ENCODE results near the gene TNFRSF4.

The TNFRSF4 gene

GRCh38 chr1:1245178-1245816 lies 31.3 kb upstream of the TNFRSF4 start:
- no peak for DNase-seq

GRCh38 chr1:1244192-1244811 lies 30.3 kb upstream of the TNFRSF4 start:
- no peak for DNase-seq

DNA sequence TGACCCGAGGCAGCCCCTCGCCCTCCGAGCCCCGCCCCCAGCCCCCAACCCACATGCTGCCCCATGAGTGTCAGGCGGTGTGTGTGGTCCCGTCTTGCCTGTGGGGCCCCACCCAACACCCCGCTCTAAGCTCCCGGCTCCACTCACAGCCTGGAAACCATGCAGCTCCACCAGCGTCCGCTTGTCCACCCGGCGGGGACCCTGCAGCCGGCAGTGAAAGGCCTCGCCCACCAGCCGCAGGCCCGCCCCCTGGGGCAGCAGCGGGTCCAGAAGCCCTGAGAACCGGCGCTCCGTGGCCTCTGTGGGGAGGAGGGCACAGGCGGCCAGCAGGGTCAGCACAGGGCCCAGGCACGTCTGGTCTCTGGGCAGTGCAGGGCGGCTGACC lies 29.8 kb upstream of the TNFRSF4 start:
- no peak for DNase-seq

GRCh38 chr1:1243266-1243660 lies 29.3 kb upstream of the TNFRSF4 start:
- no peak for DNase-seq

DNA sequence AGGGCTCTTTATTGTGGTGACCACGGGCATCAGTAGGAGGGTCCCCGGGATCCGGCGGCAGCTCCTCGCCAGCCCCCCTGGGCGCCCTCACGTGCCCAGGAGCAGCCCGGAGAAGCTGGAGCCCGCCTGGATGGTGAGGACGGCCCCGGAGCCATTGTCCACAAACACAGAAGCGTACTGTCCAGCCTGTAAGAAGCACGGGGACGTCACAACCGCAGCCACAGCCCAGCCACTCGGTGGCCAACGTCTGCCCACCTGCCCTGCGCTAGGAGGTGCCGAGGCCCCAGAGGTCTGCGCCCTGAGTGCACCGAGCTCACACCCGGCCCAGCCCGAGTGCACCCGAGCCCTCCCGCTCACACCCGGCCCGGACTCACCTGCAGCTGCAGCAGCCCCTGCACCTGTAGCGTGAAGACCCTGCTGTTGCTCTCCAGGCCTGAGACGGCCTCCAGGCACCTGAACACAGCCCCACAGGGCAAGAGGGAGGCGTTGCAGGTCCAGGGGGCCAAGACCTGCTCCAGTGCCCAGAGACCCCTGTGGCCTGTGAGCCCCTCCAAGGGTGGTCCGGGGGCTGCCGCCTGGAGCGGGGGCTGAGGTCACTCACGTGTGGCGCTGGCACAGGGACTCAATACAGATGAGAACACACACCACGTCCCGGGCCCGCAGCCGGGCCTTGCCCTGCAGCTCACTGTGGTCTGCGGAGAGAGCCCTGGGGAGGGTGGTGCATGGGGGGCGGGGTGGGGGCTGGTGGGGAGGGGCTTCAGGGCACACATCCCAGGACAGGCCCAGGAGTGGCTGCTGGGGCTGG lies 28.7 kb upstream of the TNFRSF4 start:
- no peak for DNase-seq

DNA sequence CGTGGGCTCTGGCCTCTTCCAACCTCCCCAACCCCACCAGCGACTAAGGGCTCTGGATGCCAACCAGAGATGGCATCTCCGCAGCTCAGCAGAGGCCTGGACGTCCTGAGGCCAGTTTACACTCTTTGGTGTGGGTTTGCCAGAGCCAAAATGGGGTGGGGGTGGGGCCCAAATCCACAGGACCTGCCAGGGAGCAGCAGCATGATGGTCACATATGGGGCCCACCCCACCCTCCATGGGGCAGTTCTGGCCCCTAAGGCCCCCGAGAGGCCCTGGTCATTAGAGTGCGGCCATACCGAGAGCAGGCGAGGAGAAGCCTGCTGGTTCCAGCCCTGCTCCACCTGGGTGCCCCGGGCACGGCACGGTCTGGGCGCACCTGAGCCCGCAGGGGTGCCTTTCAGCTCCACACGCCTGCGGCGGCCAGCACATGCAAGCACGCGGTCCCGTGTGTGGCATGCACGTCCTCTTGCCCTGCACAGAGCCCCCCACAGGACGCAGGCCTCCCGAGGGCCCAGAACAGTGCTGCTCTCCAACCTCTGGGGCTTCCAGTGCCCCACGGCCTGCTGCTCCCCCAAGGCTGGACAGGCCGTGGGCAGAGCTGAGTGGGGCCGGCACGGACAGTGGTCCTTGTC lies 27.8 kb upstream of the TNFRSF4 start:
- no peak for DNase-seq

GRCh38 chr1:1240822-1241587 lies 27.1 kb upstream of the TNFRSF4 start:
- DNase-seq = no peak

DNA sequence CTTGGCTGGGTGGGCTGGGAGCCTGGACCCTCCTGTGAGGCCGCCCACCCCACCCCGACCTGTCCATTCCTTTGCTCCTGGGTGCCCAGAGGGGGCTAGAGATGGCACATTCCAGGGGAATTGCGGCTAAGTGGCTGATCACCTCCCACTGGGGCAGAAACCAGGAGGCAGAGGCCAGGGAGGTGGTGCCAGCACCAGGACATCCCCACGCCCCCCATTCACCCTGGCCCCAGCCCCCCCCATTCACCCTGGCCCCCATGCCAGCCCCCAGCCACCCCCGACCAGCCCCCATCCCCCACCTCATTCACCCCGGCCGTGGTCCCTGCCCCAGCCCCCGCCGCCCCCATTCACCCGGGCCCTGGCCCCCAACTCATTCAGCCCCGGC lies 26.4 kb upstream of the TNFRSF4 start:
- DNase-seq = no peak

- no peak for DNase-seq
Measured at GRCh38 chr1:1239614-1240347, 25.8 kb upstream of the TNFRSF4 start.

DNA sequence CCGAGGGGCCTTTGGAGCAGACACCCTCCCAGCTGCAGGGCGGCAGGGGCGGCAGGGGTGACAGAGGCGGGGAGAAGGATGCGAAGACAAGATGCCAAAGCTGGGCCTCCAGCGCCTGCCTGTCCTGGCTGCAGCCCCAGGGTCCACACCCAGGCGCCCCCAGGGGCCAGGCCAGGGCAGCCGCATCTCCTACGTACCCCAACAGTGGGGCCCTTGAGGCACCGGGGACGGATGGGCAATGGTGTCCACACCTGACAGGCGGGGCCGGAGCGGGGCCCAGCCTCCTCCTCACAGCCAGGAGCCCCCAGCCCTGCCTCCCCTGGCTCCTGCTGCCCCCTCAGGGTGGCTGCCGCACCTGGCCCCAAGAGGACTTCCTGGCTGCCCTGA lies 25.3 kb upstream of the TNFRSF4 start:
- DNase-seq = no peak

- no peak for DNase-seq
Measured at GRCh38 chr1:1238702-1239178, 24.8 kb upstream of the TNFRSF4 start.

DNA sequence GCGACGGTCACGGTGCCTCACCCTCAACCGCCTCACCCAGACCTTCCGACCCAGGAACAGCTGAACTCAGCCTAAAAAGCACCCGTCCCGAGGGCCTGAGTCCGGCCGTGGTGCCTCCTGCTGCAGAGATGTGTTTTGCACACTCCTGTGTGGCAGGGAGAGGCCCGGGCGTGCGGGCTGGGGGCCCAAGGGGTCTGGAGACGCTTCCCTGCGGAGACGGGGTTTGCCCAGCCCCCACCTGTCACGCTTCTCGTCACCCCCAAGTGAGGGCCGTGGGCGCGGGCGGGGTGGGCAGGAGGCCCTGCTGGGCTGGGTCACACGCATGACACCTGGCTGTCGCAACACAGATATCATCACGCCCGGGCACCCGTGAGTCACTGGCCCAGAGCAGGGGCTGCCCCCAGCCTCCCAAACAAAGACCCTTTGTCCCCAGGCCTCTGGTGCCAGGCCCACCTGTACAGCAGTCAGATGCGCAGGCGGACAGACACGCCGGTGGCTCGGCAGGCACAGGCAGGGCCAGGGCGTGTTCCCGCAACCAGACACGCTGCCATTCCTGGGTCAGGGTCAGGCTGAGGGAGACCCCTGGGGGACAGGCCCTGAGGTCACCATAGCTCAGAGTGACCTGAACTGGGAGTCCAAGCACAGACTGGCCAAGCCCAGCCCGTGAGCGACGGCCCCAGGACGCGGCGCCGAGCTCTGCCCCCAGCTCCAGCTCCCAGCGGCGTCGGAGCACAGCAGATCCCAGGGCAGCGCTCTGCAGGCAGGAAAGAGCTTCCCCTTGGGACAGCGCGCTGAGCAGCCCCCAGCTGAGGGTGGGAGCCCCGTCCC lies 24.1 kb upstream of the TNFRSF4 start:
- no peak for DNase-seq

DNA sequence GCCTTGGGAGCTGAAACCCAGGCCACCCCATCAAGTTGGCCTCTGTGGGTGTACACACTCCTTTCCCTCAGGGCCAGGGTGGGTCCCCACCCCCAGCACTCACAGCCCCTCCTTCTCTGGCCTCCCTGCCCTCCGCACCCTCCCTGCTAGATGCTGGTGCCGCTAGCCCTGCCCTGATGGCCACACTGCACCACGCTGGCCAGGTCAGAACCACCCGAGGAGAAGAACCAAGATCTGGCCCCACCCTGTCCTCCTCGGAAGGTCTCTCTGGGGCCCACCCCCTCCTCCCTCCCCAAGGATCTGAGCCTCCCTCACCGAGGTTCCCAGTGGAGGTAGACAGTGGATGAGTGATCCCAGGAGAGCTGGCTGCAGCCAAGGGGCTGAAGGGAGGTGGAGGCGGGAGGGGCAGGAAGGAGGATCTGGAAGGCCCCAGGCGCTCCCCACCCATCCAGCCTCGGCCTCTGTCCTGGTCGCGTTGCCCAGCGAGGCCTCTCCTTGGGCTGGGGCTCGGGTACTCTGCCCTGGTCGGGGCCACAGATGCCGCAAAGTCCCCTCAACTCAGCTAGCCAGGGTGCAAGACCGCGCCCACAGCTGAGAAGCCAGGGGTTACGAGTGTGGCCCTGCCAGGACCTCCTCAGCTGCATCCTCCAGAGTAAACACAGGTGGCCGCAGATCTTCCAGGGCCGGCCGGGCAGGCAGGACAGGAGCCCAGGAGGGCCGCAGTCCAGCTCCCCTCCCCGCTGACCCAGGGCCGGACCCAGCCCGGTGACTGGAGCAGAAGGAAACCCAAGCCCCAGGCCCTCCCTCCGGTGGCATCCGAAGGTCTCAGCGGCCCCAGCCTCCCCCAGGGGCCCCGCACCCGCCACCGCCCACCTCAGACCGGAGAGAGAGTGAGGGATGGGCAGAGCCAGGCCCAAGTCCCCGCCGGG lies 23.3 kb upstream of the TNFRSF4 start:
- DNase-seq = no peak

GRCh38 chr1:1236176-1236763 lies 22.3 kb upstream of the TNFRSF4 start:
- DNase-seq = no peak

GRCh38 chr1:1235016-1235744 lies 21.2 kb upstream of the TNFRSF4 start:
- no peak for DNase-seq

DNA sequence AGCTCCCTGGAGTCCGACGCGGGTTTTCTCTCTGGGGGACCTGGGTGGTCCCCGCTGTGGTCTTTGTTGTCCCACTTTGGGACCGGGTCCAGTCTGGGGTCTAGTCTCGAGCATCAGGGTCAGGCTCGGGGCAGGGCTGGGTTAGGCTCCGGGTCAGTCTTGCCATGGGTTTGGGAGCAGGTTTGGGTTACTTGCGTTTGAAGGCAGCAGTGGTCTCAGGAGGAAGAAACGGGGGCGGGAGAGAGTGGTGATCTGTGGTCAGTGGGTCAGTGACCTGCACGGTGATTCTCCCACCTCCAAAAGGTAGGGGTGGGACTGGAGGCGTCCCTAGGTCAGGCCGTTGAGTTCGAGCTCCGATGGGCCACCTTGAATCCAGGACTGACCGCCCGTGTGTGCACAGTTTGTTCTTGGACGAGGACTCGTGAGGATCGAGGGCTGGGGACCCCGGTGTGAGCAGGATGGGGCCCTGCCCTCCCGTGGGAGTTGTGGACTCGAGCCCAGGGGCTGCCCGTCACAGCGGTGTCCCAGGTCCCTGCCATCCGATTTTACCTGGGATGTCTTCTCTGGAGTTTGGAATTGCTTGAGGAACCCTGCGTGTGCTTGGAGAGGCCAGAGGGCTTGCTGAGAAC lies 20.3 kb upstream of the TNFRSF4 start:
- DNase-seq = no peak

GRCh38 chr1:1233567-1233892 lies 19.6 kb upstream of the TNFRSF4 start:
- no peak for DNase-seq

DNA sequence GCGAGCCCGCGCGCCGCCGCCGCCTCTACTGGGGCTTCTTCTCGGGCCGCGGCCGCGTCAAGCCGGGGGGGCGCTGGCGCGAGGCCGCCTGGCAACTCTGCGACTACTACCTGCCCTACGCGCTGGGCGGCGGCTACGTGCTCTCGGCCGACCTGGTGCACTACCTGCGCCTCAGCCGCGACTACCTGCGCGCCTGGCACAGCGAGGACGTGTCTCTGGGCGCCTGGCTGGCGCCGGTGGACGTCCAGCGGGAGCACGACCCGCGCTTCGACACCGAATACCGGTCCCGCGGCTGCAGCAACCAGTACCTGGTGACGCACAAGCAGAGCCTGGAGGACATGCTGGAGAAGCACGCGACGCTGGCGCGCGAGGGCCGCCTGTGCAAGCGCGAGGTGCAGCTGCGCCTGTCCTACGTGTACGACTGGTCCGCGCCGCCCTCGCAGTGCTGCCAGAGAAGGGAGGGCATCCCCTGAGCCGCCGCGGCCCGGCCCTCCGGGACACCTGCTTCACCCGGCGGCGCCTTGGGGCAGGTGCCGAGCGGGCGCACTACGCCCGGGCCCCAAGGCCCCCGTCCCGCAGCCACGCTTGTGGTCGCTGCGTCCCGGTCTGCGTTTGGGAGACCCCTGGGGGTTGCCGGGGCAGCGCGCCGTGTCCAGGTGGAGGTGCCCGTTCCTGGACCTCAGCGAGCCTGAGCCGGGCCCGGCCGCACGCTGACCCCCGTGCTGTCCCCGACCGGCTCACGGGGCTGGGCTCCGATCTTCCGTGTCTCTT lies 19.0 kb upstream of the TNFRSF4 start:
- DNase-seq = no peak

Measured in CD4-positive, alpha-beta T cell treated with Interleukin-15 for 1 hour (primary cell).